ENCODE results near the gene HNRNPH3. TPM values are rescaled to one million over a fixed set of nuclear protein-coding genes. Genes with fewer than 3 reads are reported as not detected.

The HNRNPH3 gene
- total RNA-seq, 5 donors from 2014 or later (not counting 1 experiment from before 2014, with no cell fraction given), result 128 to 186 (median 137) TPM

DNA sequence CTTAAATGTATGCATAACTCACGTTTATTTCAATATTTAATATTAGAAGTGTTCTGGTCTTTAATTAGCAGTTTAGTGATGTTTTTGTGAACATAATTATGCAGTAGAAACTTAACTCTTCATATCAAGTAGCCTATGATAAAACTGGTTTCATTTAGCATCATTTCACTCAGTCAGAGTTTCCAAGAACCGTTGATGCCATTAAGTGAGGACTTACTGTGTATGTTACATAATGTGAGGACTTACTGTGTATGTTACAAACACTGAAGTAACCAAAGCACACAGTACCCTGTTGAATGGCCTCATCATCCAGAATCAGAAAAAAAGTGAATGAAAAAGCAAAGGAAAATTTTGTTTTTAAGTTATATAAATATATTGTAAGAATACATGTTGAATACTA, 33.7 kb downstream of the HNRNPH3 start:
- H3K27me3 Mint-ChIP-seq, result no peaks in the 10 kb centered on the region
- Histone ChIP-seq H3K36me3 (ENCODE audit: control insufficient read depth in 2 of 2, extremely low read depth in 1 of 2, insufficient read depth in 1 of 2, low read length in 1 of 2) (peaks cover 4 to 16% of the 10 kb centered on the region in 2 donors), H3K4me3 (ENCODE audit: control insufficient read depth in 1 of 2, extremely low read depth in 1 of 2, low read length in 1 of 2) (no peak overlapping the region), H3K9me3 (no peaks in the 10 kb centered on the region), H3K4me1 (ENCODE audit: control insufficient read depth in 1 of 2, extremely low read depth in 1 of 2, insufficient read depth in 2 of 2, low read length in 2 of 2) (no peaks in the 10 kb centered on the region), H3K27ac (ENCODE audit: low read length) (no peak overlapping the region), H3K27me3 (replicated peaks in 1 of 2; ENCODE audit: control insufficient read depth in 2 of 2, extremely low read depth in 1 of 2, insufficient read depth in 2 of 2, low read length in 1 of 2) (no peaks in the 10 kb centered on the region)
- H3K4me3 Mint-ChIP-seq, result no peak overlapping the region
- H3K4me1 Mint-ChIP-seq, result no peaks in the 10 kb centered on the region
- POLR2A ChIA-PET, result interaction anchor here in 1 of 2 donors (0.5 kb wide), 1 partner anchor 240 kb away, joined by 3 read pairs; no protein-coding TSS in a partner anchor
- H3K36me3 Mint-ChIP-seq, result peaks cover 32% of the 10 kb centered on the region
- ATAC-seq (replicated peaks in 1 of 4) (no peak), DNase-seq (no peak)
- peaks cover 0 to 3% (median 0%) of the 10 kb centered on the region in 3 donors for H3K9me3 Mint-ChIP-seq
- peak overlapping the region in 1 of 2 donors; percentile 3 for H3K27ac Mint-ChIP-seq
- CTCF ChIA-PET, result no interaction called here
- no CpG with 5 or more reads among the region's 2 CpGs for WGBS (ENCODE audit: insufficient coverage)

DNA sequence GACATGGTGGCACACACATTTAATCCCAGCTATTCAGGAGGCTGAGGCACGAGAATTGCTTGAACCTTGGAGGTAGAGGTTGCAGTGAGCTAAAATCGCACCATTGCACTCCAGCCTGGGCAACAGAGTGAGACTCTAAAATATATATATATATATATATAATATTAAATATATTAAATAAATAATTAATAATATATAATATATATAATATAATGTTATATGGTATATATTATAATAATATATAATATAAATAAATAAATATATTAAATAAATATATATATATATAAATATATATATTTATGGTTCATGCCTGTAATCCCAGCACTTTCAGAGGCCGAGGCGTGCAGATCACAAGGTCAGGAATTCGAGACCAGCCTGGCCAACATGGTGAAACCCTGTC, 34.7 kb downstream of the HNRNPH3 start:
- no CpG with 5 or more reads among the region's 5 CpGs for WGBS (ENCODE audit: insufficient coverage)

DNA sequence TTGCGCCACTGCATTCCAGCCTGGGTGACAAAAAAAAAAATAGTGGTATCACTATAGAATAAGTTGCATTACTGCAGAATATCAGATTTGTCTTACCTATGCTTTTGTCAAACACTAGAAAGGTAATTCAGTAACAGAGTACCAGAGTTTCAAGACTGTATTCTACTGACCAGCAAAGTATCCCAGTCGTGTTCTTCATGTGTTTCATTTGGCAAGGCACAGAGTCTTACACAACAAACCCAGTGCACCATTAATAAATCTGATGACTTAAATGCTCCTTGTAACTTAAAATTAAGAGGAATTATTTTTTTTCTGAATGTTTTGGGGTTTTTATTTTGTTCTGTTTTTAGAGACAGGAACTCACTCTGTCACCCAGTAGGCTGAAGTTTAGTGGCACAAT, 35.3 kb downstream of the HNRNPH3 start:
- Histone ChIP-seq H3K4me3 (ENCODE audit: control insufficient read depth in 1 of 2, extremely low read depth in 1 of 2, low read length in 1 of 2) (no peak overlapping the region), H3K36me3 (ENCODE audit: control insufficient read depth in 2 of 2, extremely low read depth in 1 of 2, insufficient read depth in 1 of 2, low read length in 1 of 2) (peaks cover 9 to 19% of the 10 kb centered on the region in 2 donors), H3K27ac (ENCODE audit: low read length) (no peak overlapping the region), H3K27me3 (replicated peaks in 1 of 2; ENCODE audit: control insufficient read depth in 2 of 2, extremely low read depth in 1 of 2, insufficient read depth in 2 of 2, low read length in 1 of 2) (no peaks in the 10 kb centered on the region), H3K4me1 (ENCODE audit: control insufficient read depth in 1 of 2, extremely low read depth in 1 of 2, insufficient read depth in 2 of 2, low read length in 2 of 2) (no peaks in the 10 kb centered on the region), H3K9me3 (peaks cover 4% of the 10 kb centered on the region)
- H3K27me3 Mint-ChIP-seq, result no peaks in the 10 kb centered on the region
- ATAC-seq (replicated peaks in 1 of 4), result no peak
- peaks cover 3% of the 10 kb centered on the region in 3 donors for H3K9me3 Mint-ChIP-seq
- peaks cover 35% of the 10 kb centered on the region for H3K36me3 Mint-ChIP-seq
- WGBS (ENCODE audit: insufficient coverage), result no CpG with 5 or more reads among the region's 2 CpGs
- no peak overlapping the region for H3K4me3 Mint-ChIP-seq
- POLR2A ChIA-PET, result no interaction called here
- DNase-seq, result no peak
- H3K27ac Mint-ChIP-seq, result no peak overlapping the region
- CTCF ChIA-PET, result no interaction called here
- H3K4me1 Mint-ChIP-seq, result no peaks in the 10 kb centered on the region

More for the DNA sequence above, 34.7 kb downstream of the HNRNPH3 start:
- ATAC-seq (replicated peaks in 1 of 4) (no peak), DNase-seq (no peak)
- H3K4me3 ChIP-seq (ENCODE audit: control insufficient read depth in 1 of 2, extremely low read depth in 1 of 2, low read length in 1 of 2), result no peak overlapping the region
- CTCF ChIA-PET, result no interaction called here
- Mint-ChIP-seq H3K4me1 (no peaks in the 10 kb centered on the region), H3K27ac (no peak overlapping the region), H3K27me3 (no peaks in the 10 kb centered on the region), H3K36me3 (peaks cover 35% of the 10 kb centered on the region), H3K9me3 (peaks cover 2 to 3% (median 2%) of the 10 kb centered on the region in 3 donors), H3K4me3 (no peak overlapping the region)
- H3K4me1 ChIP-seq (ENCODE audit: control insufficient read depth in 1 of 2, extremely low read depth in 1 of 2, insufficient read depth in 2 of 2, low read length in 2 of 2), result no peaks in the 10 kb centered on the region
- H3K27ac ChIP-seq (ENCODE audit: low read length), result no peak overlapping the region
- H3K9me3 ChIP-seq, result no peaks in the 10 kb centered on the region
- no peaks in the 10 kb centered on the region for H3K27me3 ChIP-seq (replicated peaks in 1 of 2; ENCODE audit: control insufficient read depth in 2 of 2, extremely low read depth in 1 of 2, insufficient read depth in 2 of 2, low read length in 1 of 2)
- POLR2A ChIA-PET, result no interaction called here
- H3K36me3 ChIP-seq (ENCODE audit: control insufficient read depth in 2 of 2, extremely low read depth in 1 of 2, insufficient read depth in 1 of 2, low read length in 1 of 2), result peaks cover 9 to 17% of the 10 kb centered on the region in 2 donors

DNA sequence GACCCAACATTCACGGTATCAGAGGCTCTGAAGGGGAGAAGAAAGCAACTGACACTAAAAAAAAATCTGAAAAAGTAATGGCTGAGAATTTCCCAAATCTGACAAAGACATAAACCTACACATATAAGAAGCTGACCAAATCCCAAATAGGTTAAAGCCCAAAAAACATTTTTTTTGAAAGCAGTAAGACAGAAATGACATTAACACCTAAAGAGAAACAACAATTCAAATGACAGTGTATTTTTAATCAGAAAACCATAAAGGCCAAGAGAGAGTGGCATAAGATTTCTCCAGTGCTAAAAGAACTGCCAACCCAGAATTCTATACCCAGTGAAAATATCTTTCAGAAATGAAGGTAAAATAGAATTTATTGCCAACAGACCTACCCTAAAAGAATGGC, 39.7 kb downstream of the HNRNPH3 start:
- Mint-ChIP-seq H3K27me3 (no peaks in the 10 kb centered on the region), H3K36me3 (peaks cover 44% of the 10 kb centered on the region), H3K4me1 (no peaks in the 10 kb centered on the region), H3K9me3 (peaks cover 3 to 7% (median 3%) of the 10 kb centered on the region in 3 donors), H3K4me3 (no peak overlapping the region), H3K27ac (no peak overlapping the region)
- ATAC-seq (replicated peaks in 1 of 4) (no peak), DNase-seq (no peak)
- no peaks in the 10 kb centered on the region for H3K4me1 ChIP-seq (ENCODE audit: control insufficient read depth in 1 of 2, extremely low read depth in 1 of 2, insufficient read depth in 2 of 2, low read length in 2 of 2)
- no CpG with 5 or more reads among the region's 1 CpG for WGBS (ENCODE audit: insufficient coverage)
- H3K27me3 ChIP-seq (replicated peaks in 1 of 2; ENCODE audit: control insufficient read depth in 2 of 2, extremely low read depth in 1 of 2, insufficient read depth in 2 of 2, low read length in 1 of 2), result no peaks in the 10 kb centered on the region
- H3K9me3 ChIP-seq, result peaks cover 6% of the 10 kb centered on the region
- H3K36me3 ChIP-seq (ENCODE audit: control insufficient read depth in 2 of 2, extremely low read depth in 1 of 2, insufficient read depth in 1 of 2, low read length in 1 of 2), result peaks cover 5 to 31% of the 10 kb centered on the region in 2 donors
- no peak overlapping the region for H3K4me3 ChIP-seq (ENCODE audit: control insufficient read depth in 1 of 2, extremely low read depth in 1 of 2, low read length in 1 of 2)
- ChIA-PET CTCF (interaction anchor here in 1 of 2 donors (0.5 to 0.7 kb wide), 2 partner anchors 23 to 587 kb away, joined by 3 to 7 read pairs; no protein-coding TSS in a partner anchor), POLR2A (no interaction called here)
- H3K27ac ChIP-seq (ENCODE audit: low read length), result no peak overlapping the region

DNA sequence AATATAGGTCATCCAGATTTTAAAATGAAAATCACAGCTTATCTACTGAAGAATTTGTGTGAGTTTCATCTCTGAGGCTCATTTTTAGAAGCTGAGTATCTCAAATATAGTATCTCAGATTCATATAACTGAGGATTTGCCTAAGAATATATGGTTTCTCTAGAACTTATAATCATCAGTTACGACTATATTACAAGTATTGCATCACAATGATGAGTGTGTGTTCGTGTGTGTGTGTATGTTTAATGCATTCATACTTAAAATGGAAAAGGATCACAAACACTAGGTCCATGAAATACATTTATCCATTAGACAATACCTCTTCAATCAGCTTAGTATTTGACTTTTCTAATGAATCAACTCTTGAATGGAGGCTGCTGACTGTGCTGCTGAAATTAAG, 53.9 kb downstream of the HNRNPH3 start:
- H3K27me3 Mint-ChIP-seq, result no peaks in the 10 kb centered on the region
- Histone ChIP-seq H3K4me3 (ENCODE audit: control insufficient read depth in 1 of 2, extremely low read depth in 1 of 2, low read length in 1 of 2) (no peak overlapping the region), H3K27ac (ENCODE audit: low read length) (no peak overlapping the region), H3K27me3 (replicated peaks in 1 of 2; ENCODE audit: control insufficient read depth in 2 of 2, extremely low read depth in 1 of 2, insufficient read depth in 2 of 2, low read length in 1 of 2) (no peaks in the 10 kb centered on the region), H3K4me1 (ENCODE audit: control insufficient read depth in 1 of 2, extremely low read depth in 1 of 2, insufficient read depth in 2 of 2, low read length in 2 of 2) (no peaks in the 10 kb centered on the region), H3K36me3 (ENCODE audit: control insufficient read depth in 2 of 2, extremely low read depth in 1 of 2, insufficient read depth in 1 of 2, low read length in 1 of 2) (peaks cover 0 to 53% of the 10 kb centered on the region in 2 donors), H3K9me3 (no peaks in the 10 kb centered on the region)
- POLR2A ChIA-PET, result interaction anchor here in 1 of 2 donors (0.7 kb wide), 1 partner anchor 828 kb away, joined by 3 read pairs; no protein-coding TSS in a partner anchor
- H3K4me1 Mint-ChIP-seq, result no peaks in the 10 kb centered on the region
- CTCF ChIA-PET, result no interaction called here
- peaks cover 34% of the 10 kb centered on the region for H3K36me3 Mint-ChIP-seq
- H3K27ac Mint-ChIP-seq, result no peak overlapping the region
- ATAC-seq (replicated peaks in 1 of 4), result no peak
- no peak overlapping the region for H3K4me3 Mint-ChIP-seq
- no peak for DNase-seq
- no CpG with 5 or more reads among the region's 2 CpGs for WGBS (ENCODE audit: insufficient coverage)
- no peaks in the 10 kb centered on the region for H3K9me3 Mint-ChIP-seq

Other genes with a start within 250 kb of the HNRNPH3 start
- not detected for gene MYPN, start 222.6 kb upstream of the HNRNPH3 start, total RNA-seq
- gene ATOH7, start 100.0 kb upstream of the HNRNPH3 start, total RNA-seq, result not detected
- 1 to 10 TPM; 1.3 to 3.4 (median 1.9) TPM for gene PBLD, start 864 bp downstream of the HNRNPH3 start, total RNA-seq
- 10 to 100 TPM; 15.2 to 25.7 (median 20.3) TPM for gene RUFY2, start 75.2 kb downstream of the HNRNPH3 start, total RNA-seq
- gene DNA2, start 139.9 kb downstream of the HNRNPH3 start, total RNA-seq, result 1 to 10 TPM; 3.4 to 6.8 (median 5.3) TPM
- gene SLC25A16, start 195.5 kb downstream of the HNRNPH3 start, total RNA-seq, result 10 to 100 TPM; 19.0 to 25.9 (median 23.7) TPM
- 1 to 10 TPM; 1.6 to 3.6 (median 1.9) TPM for gene TET1, start 228.3 kb downstream of the HNRNPH3 start, total RNA-seq